Measurements from ENCODE around the gene ERRFI1.

The ERRFI1 gene

GRCh38 chr1:8002329-8002910 is 23.7 kb downstream of the ERRFI1 start:
- DNase-seq: no peak

DNA sequence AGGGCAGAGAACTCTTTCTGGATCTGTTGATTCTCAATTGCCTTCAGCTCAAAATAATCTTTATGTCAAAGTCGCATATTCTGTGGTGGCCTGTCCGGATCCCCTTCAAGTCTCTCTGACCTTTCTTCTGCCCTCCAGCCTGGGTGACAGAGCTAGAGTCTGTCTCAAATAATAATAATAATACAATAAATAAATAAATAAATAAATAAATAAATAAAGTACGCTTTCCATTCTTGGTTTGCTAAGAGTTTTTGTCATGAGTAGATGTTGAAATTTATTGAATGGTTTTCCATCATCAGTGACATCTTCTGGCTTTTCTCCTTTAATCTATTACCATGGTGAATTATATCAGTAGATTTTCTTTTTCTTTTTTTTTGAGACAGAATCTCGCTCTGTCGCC is 30.7 kb downstream of the ERRFI1 start:
- no peak for DNase-seq

GRCh38 chr1:7994827-7995226 is 31.3 kb downstream of the ERRFI1 start:
- no peak for DNase-seq

DNA sequence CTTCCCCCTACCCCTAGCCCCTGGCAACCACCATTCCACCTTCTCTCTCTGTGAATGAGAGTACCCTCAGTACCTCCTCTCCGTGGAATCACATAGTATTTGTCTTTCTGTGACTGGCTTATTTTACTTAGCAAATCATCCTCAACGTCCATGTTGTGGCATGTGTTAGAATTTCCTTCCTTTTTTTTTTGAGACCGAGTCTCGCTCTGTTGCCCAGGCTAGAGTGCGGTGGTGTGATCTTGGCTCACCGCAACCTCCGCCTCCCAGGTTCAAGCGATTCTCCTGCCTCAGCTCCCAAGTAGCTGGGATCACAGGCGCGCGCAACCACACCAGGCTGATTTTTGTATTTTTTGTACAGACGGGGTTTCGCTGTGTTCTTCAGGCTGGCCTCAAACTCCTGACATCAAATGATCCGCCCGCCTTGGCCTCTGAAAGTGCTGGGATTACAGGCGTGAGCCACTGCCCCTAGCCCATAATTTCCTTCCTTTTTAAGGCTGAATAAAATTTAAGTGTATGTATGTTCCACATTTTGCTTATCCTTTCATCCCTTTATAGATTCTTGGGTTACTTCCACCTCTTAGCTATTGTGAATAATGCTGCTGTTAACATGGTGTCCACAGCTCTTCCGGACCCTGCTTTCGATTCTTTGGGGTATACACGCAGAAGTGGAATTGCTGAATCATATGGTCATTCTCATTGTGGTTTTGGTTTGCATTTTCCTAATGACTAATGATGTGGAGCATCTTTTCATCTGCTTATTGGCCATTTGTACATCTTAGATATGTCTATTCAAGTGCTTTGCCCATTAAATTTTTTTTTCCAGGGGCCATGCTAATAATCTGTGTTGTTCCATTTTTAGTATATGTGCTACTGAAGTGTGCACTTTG is 32.3 kb downstream of the ERRFI1 start:
- DNase-seq: no peak

- no peak for DNase-seq
Measured at GRCh38 chr1:7992885-7993284, 33.2 kb downstream of the ERRFI1 start.

DNA sequence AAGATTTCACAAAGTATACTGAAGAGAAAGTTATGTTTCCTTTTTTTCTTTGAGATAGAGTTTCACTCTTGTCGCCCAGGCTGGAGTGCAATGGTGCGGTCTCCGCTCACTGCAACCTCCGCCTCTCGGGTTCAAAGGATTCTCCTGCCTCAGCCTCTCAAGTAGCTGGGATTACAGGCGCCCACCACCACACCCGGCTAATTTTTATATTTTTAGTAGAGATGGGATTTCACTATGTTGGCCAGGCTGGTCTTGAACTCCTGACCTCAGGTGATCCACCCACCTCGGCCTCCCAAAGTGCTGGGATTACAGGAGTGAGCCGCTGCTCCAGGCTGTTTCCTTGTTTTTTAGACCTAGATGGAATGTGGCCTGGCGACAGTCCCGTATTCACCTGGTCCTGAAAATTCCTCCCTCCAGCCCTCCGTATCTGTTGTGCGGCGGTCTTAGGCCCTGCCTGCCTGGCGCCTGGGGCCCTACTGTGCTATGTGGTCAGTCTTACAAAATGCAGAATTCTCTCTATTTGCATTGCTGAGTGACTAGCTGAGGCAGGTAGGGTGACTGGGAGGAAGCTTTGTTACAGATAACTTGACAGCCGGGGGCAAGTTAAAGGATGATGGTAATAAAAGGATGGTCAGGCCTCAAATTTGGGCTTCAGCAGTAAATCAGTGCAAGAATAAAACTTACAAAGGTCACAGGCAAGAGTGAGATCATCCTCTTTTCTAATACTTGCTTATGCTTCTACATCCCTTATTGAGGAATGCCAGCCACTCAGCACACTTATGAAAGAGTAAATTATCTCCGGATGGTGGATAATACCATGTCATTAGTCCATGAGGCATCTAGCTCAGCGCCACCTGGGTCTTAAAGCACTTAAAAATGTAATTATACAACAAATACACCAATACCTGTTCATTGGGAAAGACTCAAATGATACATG is 34.3 kb downstream of the ERRFI1 start:
- DNase-seq: no peak

DNA sequence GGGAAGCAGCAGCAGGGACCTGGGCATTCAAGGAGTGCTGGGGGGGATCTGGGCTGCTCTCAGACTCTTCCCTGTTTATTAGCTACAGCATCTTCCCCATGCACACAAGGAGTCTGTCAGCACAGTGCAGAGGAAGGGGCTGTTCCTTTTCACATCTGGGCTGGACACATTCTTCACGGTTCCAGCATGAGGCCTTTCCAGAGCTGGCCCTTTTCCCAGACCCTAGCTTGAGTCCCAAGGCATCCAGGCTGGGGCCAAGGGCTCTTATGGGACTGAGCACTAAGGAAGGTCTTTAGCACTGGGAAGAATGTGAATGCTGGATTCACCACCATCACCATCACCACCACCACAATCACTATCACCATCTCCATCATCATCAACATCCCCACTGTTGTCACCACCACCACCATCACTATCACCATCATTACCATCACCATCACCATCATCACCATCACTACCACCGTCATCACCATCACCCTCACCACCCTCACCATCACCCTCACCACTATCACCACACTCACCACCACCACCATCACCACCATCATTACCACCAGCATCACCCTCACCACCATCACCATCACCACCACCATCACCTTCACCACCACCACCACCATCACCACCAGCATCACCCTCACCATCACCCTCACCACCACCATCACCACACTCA is 36.2 kb downstream of the ERRFI1 start:
- DNase-seq: no peak

GRCh38 chr1:7988576-7988975 is 37.5 kb downstream of the ERRFI1 start:
- DNase-seq: no peak

GRCh38 chr1:7987528-7987927 is 38.6 kb downstream of the ERRFI1 start:
- no peak for DNase-seq

- DNase-seq: no peak
Measured at GRCh38 chr1:7985851-7986612, 40.1 kb downstream of the ERRFI1 start.

- peak; percentile 56 for DNase-seq
Measured at GRCh38 chr1:7984811-7985210, 41.3 kb downstream of the ERRFI1 start.

- no peak for DNase-seq
Measured at GRCh38 chr1:7983086-7983778, 42.9 kb downstream of the ERRFI1 start.

DNA sequence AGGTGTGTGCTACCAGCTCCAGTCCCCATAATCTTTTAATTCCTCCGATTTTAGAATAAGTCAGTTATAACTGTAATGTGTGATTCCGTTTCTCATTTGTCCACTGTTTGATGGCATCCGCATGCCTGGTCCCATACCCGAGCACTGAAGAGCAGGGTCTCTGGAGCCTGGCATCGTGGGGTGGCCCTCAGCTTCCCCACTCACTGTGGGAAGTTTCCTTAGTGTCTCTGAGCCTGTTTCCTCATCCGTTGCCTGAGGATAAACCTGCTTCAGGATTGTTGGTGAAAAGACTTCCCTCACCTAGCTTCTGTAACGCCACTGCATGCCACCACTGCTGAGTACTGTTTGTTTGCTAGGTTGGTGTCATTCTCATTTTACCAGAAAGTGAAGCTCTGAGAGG is 45.1 kb downstream of the ERRFI1 start:
- DNase-seq: no peak

- DNase-seq: peak; percentile 47
Measured at GRCh38 chr1:7975212-7975865, 50.8 kb downstream of the ERRFI1 start.

DNA sequence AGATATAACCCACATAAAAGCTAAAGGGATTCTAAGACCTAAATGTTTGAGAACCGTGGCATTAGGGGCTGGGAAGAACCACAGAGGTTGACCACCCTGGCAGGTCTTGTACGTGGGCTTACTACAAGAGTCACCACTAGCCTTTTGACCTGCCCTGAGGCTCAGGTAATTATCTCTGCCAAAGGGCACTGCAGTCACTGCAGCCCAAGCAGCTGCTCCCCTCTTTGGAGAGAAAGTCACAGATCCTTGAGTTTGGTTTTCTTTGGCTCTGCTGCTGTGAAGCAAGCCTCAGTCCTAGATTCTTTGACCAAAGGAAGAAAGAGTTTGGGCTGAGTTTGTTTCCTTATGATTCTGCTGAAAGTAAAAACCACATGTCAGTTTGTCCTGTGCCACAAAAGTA is 53.0 kb downstream of the ERRFI1 start:
- no peak for DNase-seq

- no peak for DNase-seq
Measured at GRCh38 chr1:7972285-7972684, 53.8 kb downstream of the ERRFI1 start.

- DNase-seq: no peak
Measured at GRCh38 chr1:7971024-7971423, 55.1 kb downstream of the ERRFI1 start.

GRCh38 chr1:7970246-7970645 is 55.9 kb downstream of the ERRFI1 start:
- DNase-seq: no peak

- DNase-seq: no peak
Measured at GRCh38 chr1:7967651-7968050, 58.5 kb downstream of the ERRFI1 start.

DNA sequence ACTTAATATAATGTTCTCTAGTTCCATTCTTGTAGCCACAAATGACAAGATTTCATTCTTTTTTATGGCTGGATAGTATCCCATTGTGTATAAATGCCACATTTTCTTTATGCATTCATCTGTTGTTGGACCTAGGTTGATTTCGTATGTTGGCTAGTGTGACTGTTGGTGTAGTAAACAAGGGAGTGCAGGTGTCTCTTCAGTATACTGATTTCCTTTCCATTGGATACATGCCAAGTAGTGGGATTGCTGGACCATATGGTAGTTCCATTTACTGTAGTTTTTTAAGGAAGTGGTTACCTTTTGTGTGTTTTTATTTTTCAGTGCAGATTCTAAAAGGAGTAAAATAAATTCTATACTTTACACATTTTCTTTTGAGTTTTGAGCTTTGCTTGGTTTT is 58.9 kb downstream of the ERRFI1 start:
- no peak for DNase-seq

GRCh38 chr1:7964476-7964875 is 61.6 kb downstream of the ERRFI1 start:
- DNase-seq: no peak

Measured in DMS79 treated with DMSO at 0.1 percent for 48 hours (cell line).